K562 (cell line): ENCODE measurements around the gene YAF2.

Source experiments
- CHCHD3 ChIP-seq: fragments of 250-450 bp; sonication (Bioruptor Pico); IDR thresholded peaks from 2 replicates; pipeline ENCODE4 v2.1.2; 2022; ENCODE audit warnings: mild to moderate bottlenecking
- XRCC3 ChIP-seq: fragments of 450-650 bp; IDR thresholded peaks from 2 replicates; pipeline ENCODE4 v1.6.1; 2017; ENCODE audit warnings: mild to moderate bottlenecking, moderate library complexity
- YY1 ChIP-seq, 3 experiments: IDR thresholded peaks; 2 replicates each; pipeline ENCODE4 v1.6.1; 2011; ENCODE audit warnings: low read length in 2 of 3, mild to moderate bottlenecking in 2 of 3, moderate library complexity in 2 of 3, borderline replicate concordance in 1 of 3, control low read depth in 1 of 3, low read depth in 1 of 3; ENCODE audit not compliant: insufficient read depth in 3 of 3, insufficient replicate concordance in 2 of 3, control insufficient read depth in 1 of 3, insufficient read length in 1 of 3; ENCODE audit errors: extremely low read depth in 1 of 3

GRCh38 chr12:42283739-42284138 lies 45.7 kb upstream of the YAF2 start:
- TF ChIP-seq CHCHD3 (CRISPR knock-in tag) (no peak), YY1 (IDR thresholded peaks at IDR 0.05; ENCODE audit: borderline replicate concordance in 1 of 3, control insufficient read depth in 1 of 3, extremely low read depth in 1 of 3, insufficient read depth in 3 of 3, insufficient read length in 1 of 3, insufficient replicate concordance in 2 of 3, low read depth in 1 of 3, low read length in 2 of 3) (no peak), XRCC3 (no peak)
